Activated CD8-positive, alpha-beta memory T cell treated with anti-CD3 and anti-CD28 coated beads, Interleukin-2, amount 50 U/mL, for 1 hour (primary cell): ENCODE results near the gene UPK2.
"Not testable (repeated sequence)": the region's sequence is repeated elsewhere in the genome, so short reads cannot be mapped to it uniquely, and the experiment has no call there.

Experiments used
- DNase-seq: peaks from one replicate; pipeline ENCODE4 v3.0.0-alpha.2; 2020; ENCODE audit errors: extremely low read depth

UPK2 gene

DNA sequence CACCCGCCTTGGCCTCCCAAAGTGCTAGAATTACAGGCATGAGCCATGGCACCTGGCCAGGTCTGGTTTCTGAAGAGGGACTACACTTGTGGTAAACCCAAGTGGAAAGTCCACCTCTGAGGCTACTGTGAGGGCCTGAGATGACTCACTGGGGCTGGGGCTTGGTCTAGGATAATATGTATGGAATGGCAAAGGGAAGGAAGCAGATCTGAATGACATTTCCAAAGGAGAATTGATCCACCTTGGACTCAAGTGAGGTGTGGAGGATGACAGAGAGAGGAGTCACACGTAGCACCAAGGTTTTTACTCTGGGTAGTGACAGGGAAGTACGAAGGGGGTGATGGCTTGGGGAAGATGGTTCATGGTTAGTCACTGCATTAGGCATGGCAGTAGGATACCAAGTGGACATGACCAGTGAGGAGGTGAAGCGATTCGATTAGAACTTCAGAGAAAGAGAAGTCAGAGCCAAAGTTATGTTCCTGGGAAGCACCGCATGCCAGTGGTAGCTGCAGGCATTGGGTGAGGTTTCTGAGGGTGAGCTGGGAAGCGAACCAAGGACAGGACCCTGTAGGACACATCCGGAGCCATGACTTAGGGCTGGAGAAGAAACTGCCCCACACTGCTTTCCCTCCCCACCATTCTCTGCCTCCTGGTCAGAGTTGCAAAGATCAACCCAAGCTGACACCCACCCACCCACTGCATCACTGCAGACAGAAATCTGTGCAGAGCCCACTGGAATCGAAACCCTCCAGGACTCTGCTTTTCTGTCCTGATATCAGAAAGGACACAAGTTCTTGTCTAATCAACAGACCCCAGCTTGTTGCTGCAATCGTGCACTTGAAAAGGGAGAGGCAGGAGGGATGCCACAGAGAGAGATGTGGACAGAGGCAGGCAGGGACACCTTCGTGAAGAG lies 17.4 kb upstream of the UPK2 start:
- no peak for DNase-seq

DNA sequence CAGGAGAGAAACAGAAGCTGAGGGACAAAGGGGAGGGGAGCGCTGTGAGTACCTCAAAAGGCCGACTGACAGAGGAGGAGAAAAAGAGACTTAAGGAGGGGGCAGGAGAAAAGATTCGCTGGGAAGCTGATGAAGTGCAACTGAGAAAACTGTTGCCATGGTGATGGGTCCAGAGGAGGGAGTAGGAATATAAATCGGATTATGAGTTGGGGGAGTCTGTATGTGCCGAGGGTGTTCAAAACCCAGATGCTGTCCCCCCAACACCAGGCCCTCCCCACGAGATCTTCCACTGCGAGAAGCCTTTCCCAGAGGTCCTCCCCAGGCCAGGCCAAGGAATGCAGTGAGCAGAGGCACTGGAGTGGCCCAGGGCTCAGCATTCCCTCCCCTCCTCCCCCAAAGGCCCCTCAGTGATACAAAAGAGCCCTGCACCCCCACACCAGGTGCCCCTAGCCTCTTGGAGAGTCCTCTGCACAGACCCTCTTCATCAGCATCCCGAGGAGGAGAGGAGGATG lies 16.6 kb upstream of the UPK2 start:
- DNase-seq = no peak

DNA sequence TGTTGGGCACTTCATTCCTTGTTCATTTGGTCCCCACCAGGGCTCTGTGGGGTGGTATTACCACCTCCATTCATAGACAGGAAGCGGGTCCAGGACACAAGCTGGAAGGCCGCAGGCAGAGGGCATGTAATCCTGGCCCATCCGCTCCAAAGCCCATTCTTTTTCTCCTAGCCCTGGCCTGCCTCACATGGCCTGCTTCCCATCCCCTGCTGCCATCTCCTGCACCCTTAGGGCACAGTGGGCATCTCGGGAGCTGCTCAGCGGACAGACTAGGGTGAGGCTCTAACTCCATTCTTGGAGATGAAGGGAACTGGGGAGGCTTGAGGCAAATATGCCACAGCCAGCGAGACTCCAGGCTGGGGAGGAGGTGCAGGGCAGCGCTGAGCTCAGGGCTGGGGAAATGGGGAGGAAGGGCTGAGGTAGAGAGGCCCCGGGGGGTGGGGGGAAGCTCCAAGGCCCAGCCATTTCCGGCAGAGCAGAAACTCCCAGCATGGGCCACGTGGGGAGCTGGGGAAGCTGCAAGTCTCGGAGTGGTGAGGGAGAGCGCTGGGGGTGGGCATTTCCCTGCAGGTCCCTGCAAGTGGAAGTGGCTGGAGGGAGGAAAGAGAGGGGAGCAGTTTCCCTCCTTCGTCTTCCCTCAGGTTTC lies 16.0 kb upstream of the UPK2 start:
- DNase-seq = no peak

DNA sequence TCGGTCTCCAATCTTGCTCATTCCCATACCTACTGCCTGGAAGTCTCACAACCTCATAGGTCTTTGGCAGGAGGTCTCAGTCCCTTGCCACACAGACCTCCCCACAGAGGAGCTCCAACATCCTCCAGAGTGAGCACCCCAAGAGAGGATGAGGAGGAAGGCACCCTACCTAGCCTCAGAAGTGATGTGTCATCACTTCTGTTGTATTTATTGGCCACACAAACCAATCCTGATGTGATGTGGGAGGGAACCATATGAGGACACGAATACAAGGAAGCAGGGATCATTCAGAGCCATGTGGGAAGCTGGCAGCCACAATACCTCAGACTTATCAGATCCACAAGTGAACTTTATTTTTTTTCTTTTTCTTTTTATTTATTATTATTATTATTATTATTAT lies 9.0 kb upstream of the UPK2 start:
- no peak for DNase-seq

DNA sequence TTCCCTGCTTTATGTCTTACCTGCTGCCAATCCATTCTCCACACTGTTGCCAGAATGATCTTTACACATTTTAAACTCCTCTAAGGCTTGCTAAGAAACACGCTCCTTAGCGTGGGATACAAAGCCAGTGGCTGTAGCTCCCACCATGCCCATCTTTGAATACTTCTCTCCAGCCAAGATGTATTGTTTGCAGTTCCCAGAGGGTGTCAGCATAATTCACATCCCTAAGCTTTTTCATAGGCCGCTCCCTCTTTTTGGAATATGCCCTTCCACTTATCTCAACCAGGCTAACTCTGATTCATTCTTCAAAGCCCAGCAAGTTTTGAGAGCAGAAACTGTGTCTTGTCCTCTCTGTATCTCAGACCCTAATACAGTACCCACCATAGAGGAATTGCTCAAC lies 8.1 kb upstream of the UPK2 start:
- no peak for DNase-seq

DNA sequence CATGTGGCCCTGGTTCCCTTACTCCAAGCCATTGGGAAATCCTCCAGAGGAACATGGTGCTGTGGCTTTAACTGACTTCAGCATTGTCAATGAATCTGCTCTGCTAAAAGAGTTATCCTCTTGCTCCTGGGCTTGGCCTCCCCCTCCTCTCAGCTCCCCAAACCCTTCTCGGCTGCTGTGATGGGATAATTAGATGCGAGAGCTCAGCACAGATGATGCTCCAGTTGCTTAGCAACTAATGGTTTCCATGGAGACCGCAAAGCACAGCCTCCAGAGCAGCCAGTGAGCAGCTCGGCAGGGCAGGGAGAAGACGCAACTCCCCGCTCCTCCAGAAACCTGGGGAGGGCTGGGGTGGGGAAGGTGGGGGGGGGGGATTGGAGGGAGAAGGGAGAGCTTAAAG lies 2.8 kb upstream of the UPK2 start:
- DNase-seq = no peak

DNA sequence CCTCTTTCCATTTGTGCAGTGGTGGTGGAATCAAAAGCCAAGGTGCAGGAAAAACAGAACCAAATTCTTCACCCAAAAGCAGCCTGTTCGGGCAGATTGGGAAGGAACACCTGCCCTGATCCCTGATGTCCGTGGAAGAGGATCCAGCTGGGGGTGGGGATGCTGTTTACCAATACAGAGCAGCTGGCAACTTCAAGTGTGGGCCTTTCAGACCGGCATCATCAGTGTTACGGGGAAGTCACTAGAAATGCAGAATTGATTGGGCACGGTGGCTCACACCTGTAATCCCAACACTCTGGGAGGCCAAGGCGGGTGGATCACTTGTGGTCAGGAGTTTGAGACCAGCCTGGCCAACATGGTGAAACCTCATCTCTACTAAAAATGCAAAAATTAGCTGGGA lies 2.1 kb upstream of the UPK2 start:
- not testable (repeated sequence) for DNase-seq

DNA sequence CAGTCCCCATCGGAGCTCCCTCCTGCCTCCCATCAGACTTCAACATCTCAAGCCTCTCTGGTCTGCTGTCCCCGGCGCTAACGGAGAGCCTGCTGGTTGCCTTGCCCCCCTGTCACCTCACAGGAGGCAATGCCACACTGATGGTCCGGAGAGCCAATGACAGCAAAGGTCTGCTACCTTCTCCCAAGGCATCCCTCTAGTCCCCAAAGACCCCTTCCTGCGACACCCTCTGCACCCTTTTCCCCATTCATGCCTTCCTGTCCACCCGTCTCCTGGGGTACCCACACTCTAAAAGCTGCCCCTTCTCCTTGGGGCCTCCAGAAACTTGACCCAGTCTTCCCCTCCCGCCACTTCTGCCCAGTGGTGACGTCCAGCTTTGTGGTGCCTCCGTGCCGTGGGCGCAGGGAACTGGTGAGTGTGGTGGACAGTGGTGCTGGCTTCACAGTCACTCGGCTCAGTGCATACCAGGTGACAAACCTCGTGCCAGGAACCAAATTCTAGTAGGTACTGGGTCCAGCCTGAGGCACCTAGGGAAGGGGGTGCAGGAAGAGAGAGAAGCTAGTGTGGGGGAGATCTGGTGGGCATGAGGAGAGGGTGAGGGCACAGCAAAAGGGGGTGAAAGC lies 860 bp downstream of the UPK2 start:
- no peak for DNase-seq

DNA sequence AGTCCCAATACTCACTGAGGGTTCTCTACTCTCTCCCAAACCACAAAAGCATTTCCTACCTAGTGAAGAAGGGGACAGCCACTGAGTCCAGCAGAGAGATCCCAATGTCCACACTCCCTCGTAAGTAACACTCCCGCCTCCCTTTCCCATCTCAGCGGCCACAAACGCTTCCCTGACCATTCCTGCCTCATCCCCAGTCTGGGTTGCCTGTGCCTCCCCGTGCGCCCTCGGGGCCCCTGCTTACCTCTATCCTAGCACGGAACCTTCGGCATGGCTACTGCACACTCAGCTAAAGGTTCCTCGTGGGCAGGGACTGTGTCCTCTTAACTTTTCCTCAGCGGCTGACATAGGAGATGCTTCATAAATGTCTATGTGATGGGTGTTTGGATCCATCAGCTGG lies 1.5 kb downstream of the UPK2 start:
- DNase-seq = no peak

DNA sequence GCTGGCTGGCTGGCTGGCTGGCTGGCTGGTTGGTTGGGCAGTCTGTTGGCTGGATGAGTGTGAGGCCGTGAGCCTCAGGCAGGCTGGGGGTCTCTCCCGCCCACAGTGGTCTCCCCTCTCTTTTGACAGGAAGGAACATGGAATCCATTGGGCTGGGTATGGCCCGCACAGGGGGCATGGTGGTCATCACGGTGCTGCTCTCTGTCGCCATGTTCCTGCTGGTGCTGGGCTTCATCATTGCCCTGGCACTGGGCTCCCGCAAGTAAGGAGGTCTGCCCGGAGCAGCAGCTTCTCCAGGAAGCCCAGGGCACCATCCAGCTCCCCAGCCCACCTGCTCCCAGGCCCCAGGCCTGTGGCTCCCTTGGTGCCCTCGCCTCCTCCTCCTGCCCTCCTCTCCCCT lies 1.9 kb downstream of the UPK2 start:
- no peak for DNase-seq

DNA sequence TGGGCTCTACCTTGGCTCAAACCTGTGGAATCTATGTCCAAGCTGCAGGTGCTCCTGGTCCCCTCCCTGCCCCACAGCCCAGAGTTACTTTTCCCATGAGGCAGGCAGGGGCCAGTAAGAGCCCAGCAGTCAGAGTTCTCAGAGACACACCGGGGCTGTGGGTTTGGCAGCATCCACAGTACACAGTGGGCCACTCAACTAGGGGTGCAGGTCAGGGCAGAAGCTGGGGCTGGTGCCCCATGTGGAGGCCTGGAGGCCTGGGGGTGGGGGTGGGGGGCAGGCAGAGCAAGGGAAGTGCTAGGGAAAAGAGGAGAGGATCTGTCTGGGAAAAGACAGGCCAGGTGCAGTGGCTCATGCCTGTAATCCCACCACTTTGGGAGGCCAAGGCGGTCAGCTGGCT lies 2.5 kb downstream of the UPK2 start:
- DNase-seq = no peak

DNA sequence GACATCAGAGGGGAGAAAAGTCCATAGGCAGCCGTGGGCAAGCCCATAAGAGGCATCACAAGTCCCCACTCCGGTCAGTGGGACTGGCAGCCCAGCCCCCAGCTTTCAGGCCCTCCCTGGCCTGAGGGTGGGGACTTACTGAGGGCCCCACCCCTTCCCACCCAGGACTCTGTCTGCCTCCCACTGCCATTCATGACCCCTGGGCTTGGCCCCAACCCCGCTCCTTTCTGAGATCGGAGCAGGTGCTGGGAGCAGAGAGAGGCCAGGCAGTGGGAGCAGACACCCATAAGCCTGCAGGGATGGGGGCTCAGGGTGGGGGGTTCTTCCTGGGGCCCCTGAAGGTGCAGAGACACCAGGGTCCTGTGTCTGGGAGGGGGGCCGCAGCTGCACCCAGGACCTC lies 5.1 kb downstream of the UPK2 start:
- DNase-seq = no peak

DNA sequence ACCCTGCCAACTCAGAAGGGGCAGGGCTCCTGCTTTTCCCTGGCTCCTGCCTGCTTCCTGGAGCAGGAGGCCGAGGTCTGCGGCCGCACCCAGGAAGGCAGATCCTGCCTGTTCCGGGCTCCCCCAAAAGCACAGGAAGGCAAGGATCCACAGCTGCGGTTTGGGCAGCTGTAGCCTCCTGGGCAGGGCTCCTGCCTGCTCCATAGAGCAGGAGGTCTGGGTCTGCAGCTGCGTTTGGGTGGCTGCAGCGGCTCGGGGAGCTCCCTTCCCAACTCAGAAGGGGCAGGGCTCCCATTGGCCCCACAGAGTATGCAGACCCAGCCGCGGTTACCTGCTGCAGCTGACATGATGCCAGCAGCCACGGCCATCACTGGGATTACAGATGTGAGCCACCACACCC lies 5.5 kb downstream of the UPK2 start:
- no peak for DNase-seq

DNA sequence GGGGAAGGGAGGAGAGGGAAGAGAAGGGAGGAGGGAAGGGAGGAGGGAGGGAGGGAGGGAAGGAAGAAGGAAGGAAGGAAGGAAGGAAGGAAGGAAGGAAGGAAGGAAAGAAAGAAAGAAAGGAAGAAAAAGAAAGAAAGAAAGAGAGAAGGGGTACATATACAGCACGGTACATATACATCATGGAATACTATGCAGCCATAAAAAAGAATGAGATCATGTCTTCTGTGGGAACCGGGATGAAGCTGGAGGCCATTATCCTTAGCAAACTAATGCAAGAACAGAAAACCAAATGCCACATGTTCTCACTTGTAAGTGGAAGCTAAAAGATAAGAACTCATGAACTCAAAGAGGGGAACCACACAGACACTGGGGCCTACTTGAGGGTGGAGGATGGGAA lies 13.4 kb downstream of the UPK2 start:
- DNase-seq = not testable (repeated sequence)

DNA sequence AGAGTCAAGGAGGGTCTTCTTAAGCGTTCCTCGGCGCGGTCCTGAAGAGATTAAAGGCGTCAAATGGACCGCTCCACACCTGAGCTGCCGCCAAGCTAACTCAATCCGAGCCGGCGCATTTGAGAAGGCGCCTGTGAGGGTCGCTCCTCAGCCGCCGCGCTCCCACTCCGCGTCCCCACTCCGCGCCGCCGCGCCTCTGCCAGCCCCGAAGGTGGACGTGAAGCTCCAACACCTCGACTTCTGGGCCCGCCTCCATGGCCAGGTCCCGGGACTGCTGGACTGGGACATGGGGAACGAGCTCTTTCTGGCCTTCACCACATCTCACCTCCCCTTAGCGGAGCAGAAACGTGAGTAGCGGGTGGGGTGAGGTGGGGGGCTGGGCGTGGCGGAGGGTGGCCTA lies 15.5 kb downstream of the UPK2 start, which contains the start of gene FOXR1:
Gene FOXR1 (plus strand): TSS at position 116 of the 400 bp plus-strand sequence. CDS start 171 bp downstream, at position 287.
- no peak for DNase-seq

DNA sequence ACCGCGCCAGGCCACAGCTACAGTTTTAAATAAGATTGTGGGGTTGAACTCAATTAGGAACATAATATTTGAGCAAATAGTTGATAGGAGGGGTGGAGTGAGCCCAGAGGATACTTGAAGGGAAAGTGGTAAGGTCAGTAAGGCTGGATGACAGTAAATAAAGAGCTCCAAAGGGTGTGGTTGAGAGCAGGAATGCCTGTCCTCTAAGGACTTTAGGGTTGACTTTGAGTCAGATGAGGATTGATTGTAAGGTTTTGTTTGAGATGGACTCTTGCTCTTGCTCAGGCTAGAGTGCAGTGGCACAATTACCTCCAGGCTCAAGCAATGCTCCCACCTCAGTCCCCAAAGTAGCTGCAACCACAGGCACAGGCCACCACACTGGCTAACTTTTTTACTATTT lies 17.9 kb downstream of the UPK2 start:
- DNase-seq = no peak

DNA sequence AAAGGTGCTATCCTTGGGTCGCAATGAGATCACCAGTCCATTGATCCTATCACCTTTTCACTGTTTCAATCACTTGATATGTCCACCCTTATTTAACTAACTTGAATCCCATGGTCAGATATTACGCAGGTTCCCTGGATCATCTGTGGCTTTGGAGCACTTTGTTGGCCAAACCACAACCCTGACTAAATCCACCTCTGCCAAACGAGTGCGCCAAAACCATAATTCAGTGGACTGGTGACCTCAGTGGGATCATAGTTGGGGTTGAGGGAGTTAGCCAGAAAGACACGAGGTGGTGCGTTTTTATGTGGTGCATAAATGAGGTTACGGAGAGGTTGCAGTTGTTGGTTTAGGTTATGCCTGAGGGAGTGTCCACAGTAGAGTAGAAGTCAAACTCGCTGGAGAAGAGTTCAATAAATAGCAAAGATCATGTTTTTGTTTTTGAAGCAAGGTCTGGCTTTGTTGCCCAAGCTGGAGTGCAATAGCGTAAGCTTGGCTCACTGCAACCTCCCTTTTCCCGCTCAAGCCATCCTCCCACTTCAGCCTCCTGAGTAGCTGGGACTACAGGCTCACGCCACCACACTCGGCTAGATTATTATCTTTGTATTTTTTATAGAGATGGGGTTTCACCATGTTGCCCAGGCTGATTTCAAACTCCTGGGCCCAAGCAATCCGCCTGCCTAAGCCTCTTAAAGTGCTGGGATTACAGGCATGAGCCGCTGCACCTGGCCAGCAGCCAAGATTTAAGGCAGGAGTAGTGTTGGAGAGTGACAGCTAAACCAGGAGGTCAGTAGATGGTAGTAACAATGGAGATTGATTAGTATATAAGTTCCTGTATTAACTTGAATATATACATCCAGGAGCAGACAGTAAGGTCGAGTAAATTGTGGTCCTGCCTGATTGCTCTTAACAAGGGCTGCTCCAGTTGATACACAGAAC lies 19.9 kb downstream of the UPK2 start:
- no peak for DNase-seq

DNA sequence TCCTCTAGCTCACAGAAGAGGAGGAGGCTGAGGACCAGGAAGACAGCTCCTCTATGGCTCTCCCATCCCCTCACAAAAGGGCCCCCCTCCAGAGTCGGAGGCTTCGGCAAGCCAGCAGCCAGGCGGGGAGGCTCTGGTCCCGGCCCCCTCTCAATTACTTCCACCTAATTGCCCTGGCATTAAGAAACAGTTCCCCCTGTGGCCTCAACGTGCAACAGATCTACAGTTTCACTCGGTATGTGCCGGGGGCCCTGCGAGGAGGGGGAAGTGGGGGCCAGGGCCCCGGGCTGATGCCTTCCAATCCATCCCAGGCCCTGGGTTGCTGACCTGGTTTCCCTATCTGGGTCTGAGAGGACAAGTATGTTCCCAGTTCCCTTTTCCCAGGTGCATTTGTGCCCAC lies 23.3 kb downstream of the UPK2 start:
- DNase-seq = no peak

DNA sequence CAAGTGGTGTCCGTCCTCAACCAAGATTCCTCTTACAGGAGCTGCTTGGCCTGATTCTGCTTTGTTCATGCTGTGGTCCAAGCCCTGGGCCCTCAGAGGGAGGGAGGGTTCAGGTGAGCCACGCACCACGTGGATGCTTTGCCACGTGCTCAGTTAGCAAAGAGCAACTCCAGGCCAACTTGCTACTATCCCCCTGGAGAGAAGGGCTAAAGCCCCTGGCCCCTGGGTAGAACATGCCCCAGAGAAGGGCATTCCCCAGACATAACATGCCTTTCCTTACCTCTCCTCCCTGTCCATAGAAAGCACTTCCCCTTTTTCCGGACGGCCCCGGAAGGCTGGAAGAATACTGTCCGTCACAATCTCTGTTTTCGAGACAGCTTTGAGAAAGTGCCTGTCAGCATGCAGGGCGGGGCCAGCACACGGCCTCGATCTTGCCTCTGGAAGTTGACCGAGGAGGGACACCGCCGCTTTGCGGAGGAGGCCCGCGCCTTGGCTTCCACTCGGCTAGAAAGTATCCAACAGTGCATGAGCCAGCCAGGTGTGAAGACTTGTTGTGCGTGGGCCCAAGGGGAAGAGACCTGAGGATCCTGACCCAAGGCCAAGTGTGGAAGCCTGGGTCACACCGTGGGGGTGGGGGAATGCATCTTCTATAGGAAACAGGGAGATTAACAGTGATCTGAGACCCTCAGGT lies 24.2 kb downstream of the UPK2 start:
- DNase-seq = no peak

DNA sequence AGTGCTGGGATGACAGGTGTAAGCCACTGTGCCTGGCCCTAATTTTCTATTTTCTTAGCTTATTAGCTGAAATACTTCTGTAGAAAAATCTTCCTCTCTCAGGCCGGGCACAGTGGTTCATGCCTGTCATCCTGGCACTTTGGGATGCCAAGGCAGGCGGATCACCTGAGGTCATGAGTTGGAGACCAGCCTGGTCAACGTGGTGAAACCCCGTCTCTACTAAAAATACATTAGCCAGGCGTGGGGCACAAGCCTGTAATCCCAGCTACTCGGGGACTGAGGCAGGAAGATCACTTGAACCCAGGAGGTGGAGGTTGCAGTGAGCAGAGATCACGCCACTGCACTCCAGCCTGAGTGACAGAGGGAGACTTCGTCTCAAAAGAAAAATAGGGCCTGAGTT lies 28.2 kb downstream of the UPK2 start:
- DNase-seq = not testable (repeated sequence)

DNA sequence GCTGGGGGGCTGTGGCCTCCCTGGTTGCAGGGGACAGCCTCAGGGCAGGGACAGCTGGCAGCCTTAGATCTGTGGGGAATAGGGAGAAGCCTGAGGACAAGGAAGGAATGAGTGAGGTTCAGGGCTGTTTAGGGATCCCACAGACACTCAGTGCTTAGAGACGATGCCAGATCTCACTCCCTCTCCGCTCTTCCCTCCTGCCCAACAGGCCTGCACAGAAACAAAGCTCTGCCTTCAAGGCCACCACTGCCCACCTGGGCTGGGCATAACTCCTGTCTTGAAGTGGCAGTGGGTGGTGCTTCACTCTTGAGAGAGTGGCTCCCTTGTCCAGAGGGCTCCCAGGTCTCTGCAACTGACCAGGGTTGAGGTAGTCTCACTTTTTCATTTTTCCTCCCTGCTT lies 28.7 kb downstream of the UPK2 start:
- no peak for DNase-seq
